HCT116 (cell line): ENCODE data around the gene PDE9A. TPM values are rescaled to one million over a fixed set of nuclear protein-coding genes. Genes with fewer than 3 reads are reported as not detected.

Source experiments
- ATAC-seq: fragments of 200-7000 bp; cut with Tn5 transposase; 2 replicates; pipeline ENCODE4 v1.9.1; 2020; ENCODE audit warnings: mild to moderate bottlenecking, moderate library complexity
- BruUV-seq: library from RNA; stranded (reverse); fragments of 400-500 nt; replicated peaks from 2 replicates; lab custom pipeline; 2021; lab: Mats Ljungman, UMichigan
- CTCF ChIA-PET: fragments of 300-600 bp; sonication (Branson Sonifier 250); formaldehyde crosslinking; loops from one replicate; lab custom pipeline; 2021; ENCODE audit warnings: antibody characterized with exemption; lab: Charles Lee
- POLR2A ChIA-PET: fragments of 300-600, 350-600 bp; sonication (Branson Sonifier 250); formaldehyde crosslinking; loops from one replicate; lab custom pipeline; 2021; ENCODE audit warnings: antibody characterized with exemption; lab: Charles Lee
- RAD21 ChIA-PET, 2 experiments: fragments of 300-600 bp; sonication (Branson Sonifier 250); formaldehyde crosslinking; loops; one replicate each; lab custom pipeline; 2023; ENCODE audit warnings: low total read pairs in 2 of 2; ENCODE audit not compliant: uncharacterized antibody in 2 of 2, unreplicated experiment in 2 of 2, low non-redundant PET in 1 of 2; lab: Charles Lee
- DNase-seq: peaks from one replicate; pipeline ENCODE4 v3.0.0-alpha.2; 2010; ENCODE audit warnings: low read depth, low spot score
- H2AFZ ChIP-seq: fragments of 200-600 bp; shearing (Covaris generic), sonication (generic); 2 replicates; pipeline ENCODE4 v1.6.1; 2017; ENCODE audit warnings: low read depth, mixed run types, mixed read lengths, antibody characterized with exemption, low read length; ENCODE audit not compliant: poor library complexity, severe bottlenecking
- H3K27ac ChIP-seq: 2 replicates; pipeline ENCODE4 v1.5.1; 2012; ENCODE audit warnings: low read depth, low read length
- H3K27me3 ChIP-seq: fragments of 200-600 bp; sonication (generic); 2 replicates; pipeline ENCODE4 v1.6.1; 2016; ENCODE audit warnings: mixed run types, low read length, mixed read lengths; ENCODE audit not compliant: insufficient read depth
- H3K36me3 ChIP-seq, 2 experiments: fragments of 200-500 bp in 1 of 2; fragments of 200-600 bp in 1 of 2; sonication (Bioruptor generic) in 1 of 2; sonication (generic) in 1 of 2; 2 replicates each; pipeline versions ENCODE4 v1.5.1 to v1.6.1; 2014 to 2016; ENCODE audit warnings: low read length in 2 of 2, inconsistent platforms in 1 of 2, mixed read lengths in 1 of 2, mixed run types in 1 of 2; ENCODE audit not compliant: insufficient read depth in 2 of 2, control insufficient read depth in 1 of 2
- H3K4me1 ChIP-seq, 2 experiments: fragments of 200-600 bp in 1 of 2; sonication (generic) in 1 of 2; 2 replicates each; pipeline versions ENCODE4 v1.5.1 to v1.6.1; 2012 to 2017; ENCODE audit warnings: low read length in 2 of 2, inconsistent platforms in 1 of 2, mild to moderate bottlenecking in 1 of 2, mixed read lengths in 1 of 2, mixed run types in 1 of 2, moderate library complexity in 1 of 2; ENCODE audit not compliant: insufficient read depth in 2 of 2, control insufficient read depth in 1 of 2
- H3K4me2 ChIP-seq: fragments of 200-600 bp; sonication (generic); 2 replicates; pipeline ENCODE4 v1.6.1; 2017; ENCODE audit warnings: mixed run types, low read length, mixed read lengths
- H3K4me3 ChIP-seq, 2 experiments: fragments of 200-600 bp in 1 of 2; sonication (generic) in 1 of 2; replicated peaks in 1 of 2; 2 replicates each; pipeline ENCODE4 v1.5.1; 2011 to 2016; ENCODE audit warnings: low read length in 2 of 2, control low read depth in 1 of 2, low read depth in 1 of 2, mild to moderate bottlenecking in 1 of 2, mixed read lengths in 1 of 2, mixed run types in 1 of 2
- H3K79me2 ChIP-seq: fragments of 200-600 bp; sonication (generic); 2 replicates; pipeline ENCODE4 v1.6.1; 2017; ENCODE audit warnings: mild to moderate bottlenecking, mixed run types, low read length, moderate library complexity, mixed read lengths; ENCODE audit not compliant: insufficient read depth
- H3K9ac ChIP-seq: fragments of 200-600 bp; sonication (generic); 2 replicates; pipeline ENCODE4 v1.6.1; 2016; ENCODE audit warnings: low read length, mixed read lengths
- H3K9me2 ChIP-seq: fragments of 200-600 bp; sonication (generic), shearing (Covaris generic); 2 replicates; pipeline ENCODE4 v1.6.1; 2017; ENCODE audit warnings: mixed run types, mild to moderate bottlenecking, moderate library complexity; ENCODE audit not compliant: insufficient read depth
- H3K9me3 ChIP-seq, 2 experiments: fragments of 200-500 bp in 1 of 2; fragments of 200-600 bp in 1 of 2; sonication (Bioruptor generic) in 1 of 2; sonication (generic) in 1 of 2; 2 replicates each; pipeline ENCODE4 v1.6.1; 2014 to 2017; ENCODE audit warnings: low read length in 2 of 2, mixed read lengths in 2 of 2, inconsistent platforms in 1 of 2, low read depth in 1 of 2, mild to moderate bottlenecking in 1 of 2, mixed run types in 1 of 2, moderate library complexity in 1 of 2; ENCODE audit not compliant: control insufficient read depth in 1 of 2, insufficient read depth in 1 of 2
- H4K20me1 ChIP-seq: fragments of 200-600 bp; sonication (generic), shearing (Covaris generic); 2 replicates; pipeline ENCODE4 v1.6.1; 2017; ENCODE audit warnings: mixed run types, mild to moderate bottlenecking, moderate library complexity; ENCODE audit not compliant: insufficient read depth
- ATF3 ChIP-seq: IDR thresholded peaks from 2 replicates; pipeline ENCODE4 v1.6.1; 2012
- CEBPB ChIP-seq: IDR thresholded peaks from 2 replicates; pipeline ENCODE4 v1.6.1; 2012; ENCODE audit warnings: low read depth
- CTCF ChIP-seq, 3 experiments: fragments of 200-600 bp in 1 of 3; sonication (generic) in 1 of 3; IDR thresholded peaks in 2 of 3; conservative IDR thresholded peaks in 1 of 3; 2 replicates each; pipeline ENCODE4 v1.5.1; 2012 to 2017; ENCODE audit warnings: low read depth in 2 of 3, low read length in 2 of 3, antibody characterized with exemption in 1 of 3, borderline replicate concordance in 1 of 3, control low read depth in 1 of 3, mild to moderate bottlenecking in 1 of 3, mixed read lengths in 1 of 3, mixed run types in 1 of 3, moderate library complexity in 1 of 3; ENCODE audit not compliant: insufficient read depth in 1 of 3
- EGR1 ChIP-seq: IDR thresholded peaks from 2 replicates; pipeline ENCODE4 v1.6.1; 2012; ENCODE audit warnings: low read depth
- ELF1 ChIP-seq: IDR thresholded peaks from 2 replicates; pipeline ENCODE4 v1.6.1; 2012; ENCODE audit warnings: low read depth, borderline replicate concordance
- EZH2phosphoT487 ChIP-seq: fragments of 200-600 bp; IDR thresholded peaks from 2 replicates; pipeline ENCODE4 v1.6.1; 2018; ENCODE audit warnings: antibody characterized with exemption, borderline replicate concordance
- FOSL1 ChIP-seq: IDR thresholded peaks from 2 replicates; pipeline ENCODE4 v1.6.1; 2012; ENCODE audit warnings: low read depth
- JUND ChIP-seq: IDR thresholded peaks from 2 replicates; pipeline ENCODE4 v1.6.1; 2012
- MAX ChIP-seq: IDR thresholded peaks from 2 replicates; pipeline ENCODE4 v1.6.1; 2012
- POLR2A ChIP-seq: IDR thresholded peaks from 2 replicates; pipeline ENCODE4 v1.7.0; 2011; ENCODE audit warnings: borderline replicate concordance; ENCODE audit not compliant: insufficient read depth, insufficient read length; ENCODE audit errors: extremely low read depth
- POLR2AphosphoS5 ChIP-seq: IDR thresholded peaks from 2 replicates; pipeline ENCODE4 v1.6.1; 2011; ENCODE audit warnings: mild to moderate bottlenecking, low read depth, low read length, moderate library complexity
- RAD21 ChIP-seq: IDR thresholded peaks from 2 replicates; pipeline ENCODE4 v1.6.1; 2012; ENCODE audit warnings: low read depth, mild to moderate bottlenecking
- SIN3A ChIP-seq: IDR thresholded peaks from 2 replicates; pipeline ENCODE4 v1.6.1; 2012; ENCODE audit warnings: low read depth
- SP1 ChIP-seq: IDR thresholded peaks from 2 replicates; pipeline ENCODE4 v1.6.1; 2012; ENCODE audit warnings: low read depth
- SRF ChIP-seq: IDR thresholded peaks from 2 replicates; pipeline ENCODE4 v1.6.1; 2012; ENCODE audit warnings: low read depth
- TCF7L2 ChIP-seq: IDR thresholded peaks from 2 replicates; pipeline ENCODE4 v1.7.0; 2011; ENCODE audit warnings: borderline replicate concordance, inconsistent platforms; ENCODE audit not compliant: insufficient read depth, insufficient read length; ENCODE audit errors: extremely low read depth
- YY1 ChIP-seq: IDR thresholded peaks from 2 replicates; pipeline ENCODE4 v1.6.1; 2011; ENCODE audit warnings: low read length, low read depth, moderate library complexity, mild to moderate bottlenecking; ENCODE audit not compliant: insufficient replicate concordance; ENCODE audit errors: extremely low read depth
- ZBTB33 ChIP-seq: IDR thresholded peaks from 2 replicates; pipeline ENCODE4 v1.6.1; 2011; ENCODE audit warnings: mild to moderate bottlenecking, low read length, moderate library complexity; ENCODE audit not compliant: insufficient replicate concordance; ENCODE audit errors: extremely low read depth
- ZFX ChIP-seq: fragments of 450-650 bp; IDR thresholded peaks from 2 replicates; pipeline ENCODE4 v1.6.1; 2017
- ZNF274 ChIP-seq: fragments of 200-500 bp; sonication (Bioruptor generic); IDR thresholded peaks from 2 replicates; pipeline ENCODE4 v1.6.1; 2014; ENCODE audit warnings: mild to moderate bottlenecking, low read depth, low read length, inconsistent platforms
- intact Hi-C: fragments of 100-400 bp; cut with micrococcal nuclease; formaldehyde crosslinking; loops from 2 replicates; pipeline ENCODE4 v1.10.0; 2022
- total RNA-seq: library from RNA; stranded (reverse); gene quantifications from one replicate; pipeline ENCODE4 v1.2.1, GENCODE V29; 2021; ENCODE audit not compliant: unreplicated experiment

Gene PDE9A
- total RNA-seq, 1 experiment from 2014 or later: 31.4 TPM

- TF ChIP-seq MAX (no peak), SIN3A (no peak), EGR1 (no peak), RAD21 (no peak), ZNF274 (no peak)
These were observed 133.5 kb downstream of the PDE9A start (continued) for GRCh38 chr21:42786884-42787283.

GRCh38 chr21:42787613-42788012 lies 134.2 kb downstream of the PDE9A start:
- BruUV-seq: no TSS peak
- TF ChIP-seq CEBPB: no peak
- TF ChIP-seq RAD21: no peak
- TF ChIP-seq CTCF (IDR thresholded peaks at IDR 0.05 in 2 of 3, conservative IDR thresholded peaks at IDR 0.05 in 1 of 3; ENCODE audit: borderline replicate concordance in 1 of 3, insufficient read depth in 1 of 3, low read depth in 2 of 3, low read length in 2 of 3): no peak
- no peak for TF ChIP-seq POLR2AphosphoS5
- TF ChIP-seq ELF1: no peak
- no peak for TF ChIP-seq YY1
- TF ChIP-seq TCF7L2: no peak
- TF ChIP-seq SRF: no peak
- TF ChIP-seq JUND: no peak
- no peak for TF ChIP-seq FOSL1
- TF ChIP-seq SIN3A: no peak
- no peak for TF ChIP-seq MAX
- no peak for TF ChIP-seq EZH2phosphoT487
- no peak for TF ChIP-seq EGR1
- TF ChIP-seq ZNF274: no peak
- no peak for TF ChIP-seq SP1
- no peak for TF ChIP-seq ATF3
- no peak for TF ChIP-seq ZBTB33
- no peak for TF ChIP-seq POLR2A
- TF ChIP-seq ZFX: no peak
- ChIA-PET POLR2A (no interaction called here), CTCF (no interaction called here), RAD21 (no interaction called here)
- DNase-seq: no peak
- Histone ChIP-seq H3K9me2 (no peaks in the 10 kb centered on the region), H3K27ac (no peak overlapping the region), H2AFZ (no peak overlapping the region), H3K79me2 (no peaks in the 10 kb centered on the region), H3K9me3 (no peaks in the 10 kb centered on the region), H4K20me1 (no peaks in the 10 kb centered on the region), H3K27me3 (no peaks in the 10 kb centered on the region), H3K4me3 (no peak overlapping the region), H3K36me3 (no peaks in the 10 kb centered on the region), H3K9ac (no peak overlapping the region), H3K4me2 (no peak overlapping the region), H3K4me1 (no peaks in the 10 kb centered on the region)
- intact Hi-C loops: no loop called here
- ATAC-seq: no peak
